ENCODE results near the gene SARS1. TPM values are rescaled to one million over a fixed set of nuclear protein-coding genes. Genes with fewer than 3 reads are reported as not detected.
"Not testable (repeated sequence)": the region's sequence is repeated elsewhere in the genome, so short reads cannot be mapped to it uniquely, and the experiment has no call there.

The SARS1 gene
- total RNA-seq, result 100 to 1,000 TPM; 110 to 173 (median 135) TPM
- 100 to 1,000 TPM; 134 to 179 TPM for polyA plus RNA-seq
- total RNA-seq, result 110 reads per million, percentile 86 among the genes with 10 or more reads in this experiment

GRCh38 chr1:109213824-109214693 lies at the start of gene SARS1:
SARS1 (plus strand) TSS chr1:109213918; CDS start chr1:109213993, 75 bp downstream.
- Histone ChIP-seq H3K27ac (ENCODE audit: low read depth, low read length) (peak within 1 kb of the TSS; percentile 85), H3K4me3 (ENCODE audit: low read length) (peak within 1 kb of the TSS; percentile 97), H3K36me3 (ENCODE audit: control insufficient read depth in 2 of 3, insufficient read depth in 3 of 3, low read length in 3 of 3) (peaks cover 0 to 4% (median 0%) of the 10 kb centered on the region in 3 experiments), H3K27me3 (ENCODE audit: control insufficient read depth in 2 of 2, insufficient read depth in 2 of 2, low read length in 2 of 2) (no peaks in the 10 kb centered on the region), H3K4me1 (ENCODE audit: control insufficient read depth in 2 of 2, insufficient read depth in 2 of 2, low read length in 2 of 2) (peaks cover 22 to 27% of the 10 kb centered on the region in 2 donors), H3K9me3 (ENCODE audit: control insufficient read depth in 2 of 3, low read length in 3 of 3) (no peaks in the 10 kb centered on the region)
- peaks cover 4 to 21% (median 11%) of the 10 kb centered on the region in 5 donors for H3K36me3 Mint-ChIP-seq
- ChIA-PET CTCF (interaction anchor here (0.6 to 1.7 kb wide), 4 partner anchors 20 to 1132 kb away, joined by 3 read pairs; no protein-coding TSS in a partner anchor), POLR2A (interaction anchor here (0.7 to 2.1 kb wide), 15 partner anchors 10 to 568 kb away, joined by 3 to 31 read pairs (median 3); partner anchors contain the start of genes PRPF38B, PSRC1 and TAF13)
- peak within 1 kb of the TSS; percentile 85 to 98 (median 97) for H3K27ac Mint-ChIP-seq
- no peaks in the 10 kb centered on the region for H3K9me3 Mint-ChIP-seq
- peak; percentile 91 for ATAC-seq
- peak within 1 kb of the TSS; percentile 94 to 100 (median 98) for H3K4me3 Mint-ChIP-seq
- H3K27me3 Mint-ChIP-seq, result peaks cover 0 to 4% (median 0%) of the 10 kb centered on the region in 5 donors
- intact Hi-C loops (cut with micrococcal nuclease), result loop anchor here (1.0 to 10.0 kb wide), 22 partner anchors 13 to 1191 kb away; partner anchors contain the start of genes ATXN7L2 (in 2 of the 2), ELAPOR1 (in 2 of the 2), PRPF38B (in 2 of the 2) and PSMA5 (in 2 of the 2)
- DNase-seq, result peak; percentile 77 to 96 (median 91)
- H3K4me1 Mint-ChIP-seq, result peaks cover 34 to 47% (median 42%) of the 10 kb centered on the region in 7 donors

GRCh38 chr1:109164538-109164937 lies 49.2 kb upstream of the SARS1 start:
- Histone ChIP-seq H3K4me3 (ENCODE audit: low read length) (no peak overlapping the region), H3K27me3 (ENCODE audit: control insufficient read depth in 2 of 2, insufficient read depth in 2 of 2, low read length in 2 of 2) (no peaks in the 10 kb centered on the region), H3K27ac (ENCODE audit: low read depth, low read length) (no peak overlapping the region), H3K9me3 (ENCODE audit: control insufficient read depth in 2 of 3, low read length in 3 of 3) (no peaks in the 10 kb centered on the region), H3K36me3 (ENCODE audit: control insufficient read depth in 2 of 3, insufficient read depth in 3 of 3, low read length in 3 of 3) (peaks cover 0 to 4% (median 0%) of the 10 kb centered on the region in 3 experiments), H3K4me1 (ENCODE audit: control insufficient read depth in 2 of 2, insufficient read depth in 2 of 2, low read length in 2 of 2) (peaks cover 0 to 14% of the 10 kb centered on the region in 2 donors)
- Mint-ChIP-seq H3K36me3 (peaks cover 0 to 24% (median 13%) of the 10 kb centered on the region in 5 donors), H3K27ac (no peak overlapping the region), H3K4me1 (peaks cover 9 to 24% (median 18%) of the 10 kb centered on the region in 7 donors), H3K4me3 (no peak overlapping the region), H3K27me3 (peaks cover 0 to 3% (median 0%) of the 10 kb centered on the region in 5 donors), H3K9me3 (no peaks in the 10 kb centered on the region)
- intact Hi-C loops (cut with micrococcal nuclease), result loop anchor here in 1 of 2 donors (5.0 kb wide), 1 partner anchor 52 kb away; the partner anchor contains the start of gene ELAPOR1
- POLR2A ChIA-PET, result no interaction called here
- DNase-seq (no peak), ATAC-seq (no peak)
- CTCF ChIA-PET, result interaction anchor here (1.2 kb wide), 1 partner anchor 10 kb away, joined by 3 read pairs; no protein-coding TSS in a partner anchor

- Histone ChIP-seq H3K36me3 (ENCODE audit: control insufficient read depth in 2 of 3, insufficient read depth in 3 of 3, low read length in 3 of 3) (peaks cover 0 to 4% (median 0%) of the 10 kb centered on the region in 3 experiments), H3K4me1 (ENCODE audit: control insufficient read depth in 2 of 2, insufficient read depth in 2 of 2, low read length in 2 of 2) (peaks cover 0 to 8% of the 10 kb centered on the region in 2 donors), H3K27me3 (ENCODE audit: control insufficient read depth in 2 of 2, insufficient read depth in 2 of 2, low read length in 2 of 2) (no peaks in the 10 kb centered on the region), H3K27ac (ENCODE audit: low read depth, low read length) (no peak overlapping the region), H3K9me3 (ENCODE audit: control insufficient read depth in 2 of 3, low read length in 3 of 3) (no peaks in the 10 kb centered on the region), H3K4me3 (ENCODE audit: low read length) (no peak overlapping the region)
- ChIA-PET CTCF (no interaction called here), POLR2A (no interaction called here)
- no peak overlapping the region for H3K27ac Mint-ChIP-seq
- no peak for ATAC-seq
- H3K9me3 Mint-ChIP-seq, result no peaks in the 10 kb centered on the region
- H3K4me1 Mint-ChIP-seq, result peaks cover 4 to 21% (median 8%) of the 10 kb centered on the region in 7 donors
- H3K27me3 Mint-ChIP-seq, result peaks cover 0 to 3% (median 0%) of the 10 kb centered on the region in 5 donors
- H3K36me3 Mint-ChIP-seq, result peaks cover 0 to 30% (median 16%) of the 10 kb centered on the region in 5 donors
- intact Hi-C loops (cut with micrococcal nuclease), result no loop called here
- no peak for DNase-seq
- no peak overlapping the region for H3K4me3 Mint-ChIP-seq
These were observed 46.7 kb upstream of the SARS1 start for GRCh38 chr1:109167001-109167506.

- Histone ChIP-seq H3K27me3 (ENCODE audit: control insufficient read depth in 2 of 2, insufficient read depth in 2 of 2, low read length in 2 of 2) (no peaks in the 10 kb centered on the region), H3K27ac (ENCODE audit: low read depth, low read length) (no peak overlapping the region), H3K36me3 (ENCODE audit: control insufficient read depth in 2 of 3, insufficient read depth in 3 of 3, low read length in 3 of 3) (peaks cover 0 to 4% (median 0%) of the 10 kb centered on the region in 3 experiments), H3K9me3 (ENCODE audit: control insufficient read depth in 2 of 3, low read length in 3 of 3) (no peaks in the 10 kb centered on the region), H3K4me3 (ENCODE audit: low read length) (no peak overlapping the region), H3K4me1 (ENCODE audit: control insufficient read depth in 2 of 2, insufficient read depth in 2 of 2, low read length in 2 of 2) (no peaks in the 10 kb centered on the region)
- Mint-ChIP-seq H3K9me3 (no peaks in the 10 kb centered on the region), H3K27me3 (peaks cover 0 to 3% (median 0%) of the 10 kb centered on the region in 5 donors), H3K4me3 (no peak overlapping the region), H3K4me1 (peaks cover 0 to 7% (median 0%) of the 10 kb centered on the region in 7 donors), H3K27ac (no peak overlapping the region), H3K36me3 (peaks cover 0 to 31% (median 13%) of the 10 kb centered on the region in 5 donors)
- DNase-seq (no peak), ATAC-seq (no peak)
- CTCF ChIA-PET, result interaction anchor here (0.9 kb wide), 1 partner anchor 70 kb away, joined by 3 read pairs; no protein-coding TSS in a partner anchor
- POLR2A ChIA-PET, result no interaction called here
- intact Hi-C loops (cut with micrococcal nuclease), result no loop called here
These were observed 43.5 kb upstream of the SARS1 start for GRCh38 chr1:109170035-109170764.

- H3K9me3 Mint-ChIP-seq, result peaks cover 0 to 3% (median 0%) of the 10 kb centered on the region in 11 donors
- H3K36me3 Mint-ChIP-seq, result peaks cover 0 to 33% (median 19%) of the 10 kb centered on the region in 5 donors
- peaks cover 0 to 7% (median 0%) of the 10 kb centered on the region in 7 donors for H3K4me1 Mint-ChIP-seq
- H3K27me3 Mint-ChIP-seq, result peaks cover 0 to 3% (median 0%) of the 10 kb centered on the region in 5 donors
- DNase-seq, result no peak
- no peaks in the 10 kb centered on the region for H3K4me1 ChIP-seq (ENCODE audit: control insufficient read depth in 2 of 2, insufficient read depth in 2 of 2, low read length in 2 of 2)
- H3K36me3 ChIP-seq (ENCODE audit: control insufficient read depth in 2 of 3, insufficient read depth in 3 of 3, low read length in 3 of 3), result peaks cover 0 to 4% (median 0%) of the 10 kb centered on the region in 3 experiments
- no peak for ATAC-seq
- H3K9me3 ChIP-seq (ENCODE audit: control insufficient read depth in 2 of 3, low read length in 3 of 3), result no peaks in the 10 kb centered on the region
- intact Hi-C loops (cut with micrococcal nuclease), result no loop called here
- ChIA-PET CTCF (no interaction called here), POLR2A (interaction anchor here (1.2 kb wide), 1 partner anchor 9 kb away, joined by 3 read pairs; no protein-coding TSS in a partner anchor)
- H3K4me3 ChIP-seq (ENCODE audit: low read length), result no peak overlapping the region
- no peak overlapping the region for H3K4me3 Mint-ChIP-seq
- no peak overlapping the region for H3K27ac ChIP-seq (ENCODE audit: low read depth, low read length)
- no peaks in the 10 kb centered on the region for H3K27me3 ChIP-seq (ENCODE audit: control insufficient read depth in 2 of 2, insufficient read depth in 2 of 2, low read length in 2 of 2)
- no peak overlapping the region for H3K27ac Mint-ChIP-seq
These were observed 42.1 kb upstream of the SARS1 start for GRCh38 chr1:109171646-109172045.

- intact Hi-C loops (cut with micrococcal nuclease); DNase-seq; H3K9me3 Mint-ChIP-seq; H3K27me3 Mint-ChIP-seq; H3K27me3 ChIP-seq (ENCODE audit: control insufficient read depth in 2 of 2, insufficient read depth in 2 of 2, low read length in 2 of 2); H3K4me1 ChIP-seq (ENCODE audit: control insufficient read depth in 2 of 2, insufficient read depth in 2 of 2, low read length in 2 of 2); H3K4me3 ChIP-seq (ENCODE audit: low read length); H3K9me3 ChIP-seq (ENCODE audit: control insufficient read depth in 2 of 3, low read length in 3 of 3); ATAC-seq; H3K4me1 Mint-ChIP-seq; H3K36me3 ChIP-seq (ENCODE audit: control insufficient read depth in 2 of 3, insufficient read depth in 3 of 3, low read length in 3 of 3); CTCF ChIA-PET; POLR2A ChIA-PET; H3K27ac ChIP-seq (ENCODE audit: low read depth, low read length); H3K4me3 Mint-ChIP-seq: not testable (repeated sequence)
- Mint-ChIP-seq H3K27ac (peak overlapping the region in 1 of 9 donors; percentile 20), H3K36me3 (peaks cover 0 to 23% (median 7%) of the 10 kb centered on the region in 5 donors)
These were observed 37.4 kb upstream of the SARS1 start for GRCh38 chr1:109176349-109176748.
